ENCODE measurements around the gene NEGR1. TPM values are rescaled to one million over a fixed set of nuclear protein-coding genes. Genes with fewer than 3 reads are reported as not detected.

Gene NEGR1
- total and polyA plus RNA-seq, 2 donors (not counting 3 experiments of a cell fraction or from before 2014, with no cell fraction given), result 6.8 to 21.8 TPM

GRCh38 chr1:71464016-71464415 is 818.3 kb downstream of the NEGR1 start:
- POLR2A ChIA-PET, result interaction anchor here (0.6 kb wide), 1 partner anchor 227 kb away, joined by 3 read pairs; no protein-coding TSS in a partner anchor
- H3K4me2 ChIP-seq (ENCODE audit: insufficient read depth, low read length), result no peak overlapping the region
- dilution Hi-C loops (cut with MboI; ENCODE audit: extremely low pct_ligation_motif_present, low sequenced_read_pairs) (no loop called here), intact Hi-C loops (cut with micrococcal nuclease) (no loop called here)
- H3K9me3 ChIP-seq (replicated peaks; ENCODE audit: control insufficient read depth, insufficient read depth, low read length), result no peaks in the 10 kb centered on the region
- no peaks in the 10 kb centered on the region for H4K20me1 ChIP-seq (replicated peaks; ENCODE audit: control insufficient read depth, extremely low read depth, insufficient read depth, low read length)
- no peak overlapping the region for H3K27ac ChIP-seq (ENCODE audit: insufficient read depth, low read depth, low read length)
- DNase-seq (ENCODE audit: low read depth, low spot score) (no peak), FAIRE-seq (no peak)
- CTCF ChIA-PET, result no interaction called here
- no peaks in the 10 kb centered on the region for H3K9me1 ChIP-seq (replicated peaks; ENCODE audit: control insufficient read depth, extremely low read depth, insufficient read depth, low read length)
- H3K4me3 ChIP-seq (replicated peaks in 1 of 3; ENCODE audit: insufficient read depth in 1 of 3, low read depth in 1 of 3, low read length in 3 of 3), result no peak overlapping the region
- no peaks in the 10 kb centered on the region for H3K36me3 ChIP-seq (ENCODE audit: control insufficient read depth in 2 of 2, extremely low read depth in 1 of 2, insufficient read depth in 2 of 2, low read length in 2 of 2)
- H3K9ac ChIP-seq (replicated peaks; ENCODE audit: extremely low read depth, insufficient read depth, low read length), result no peak overlapping the region
- no peak overlapping the region for H2AFZ ChIP-seq (ENCODE audit: low read depth, low read length)
- BruUV-seq (replicated peaks), result no TSS peak
- H3K27me3 ChIP-seq (ENCODE audit: control insufficient read depth in 2 of 2, insufficient read depth in 2 of 2, low read length in 2 of 2), result no peaks in the 10 kb centered on the region
- H3K4me1 ChIP-seq (ENCODE audit: control insufficient read depth, extremely low read depth, insufficient read depth, low read length), result no peaks in the 10 kb centered on the region
- no peaks in the 10 kb centered on the region for H3K79me2 ChIP-seq (ENCODE audit: control insufficient read depth, insufficient read depth, low read length)
- TF ChIP-seq POLR2AphosphoS5 (IDR thresholded peaks at IDR 0.05; ENCODE audit: insufficient read depth, low read depth, low read length) (no peak), EZH2 (IDR thresholded peaks at IDR 0.05; ENCODE audit: borderline replicate concordance, low read depth, low read length, severe bottlenecking) (no peak), POLR2A (IDR thresholded peaks at IDR 0.05; ENCODE audit: low read depth, low read length) (no peak), MAX (IDR thresholded peaks at IDR 0.05; ENCODE audit: insufficient read depth, insufficient read length) (no peak)

GRCh38 chr1:71463144-71463543 is 819.2 kb downstream of the NEGR1 start:
- TF ChIP-seq, protein P1, sequence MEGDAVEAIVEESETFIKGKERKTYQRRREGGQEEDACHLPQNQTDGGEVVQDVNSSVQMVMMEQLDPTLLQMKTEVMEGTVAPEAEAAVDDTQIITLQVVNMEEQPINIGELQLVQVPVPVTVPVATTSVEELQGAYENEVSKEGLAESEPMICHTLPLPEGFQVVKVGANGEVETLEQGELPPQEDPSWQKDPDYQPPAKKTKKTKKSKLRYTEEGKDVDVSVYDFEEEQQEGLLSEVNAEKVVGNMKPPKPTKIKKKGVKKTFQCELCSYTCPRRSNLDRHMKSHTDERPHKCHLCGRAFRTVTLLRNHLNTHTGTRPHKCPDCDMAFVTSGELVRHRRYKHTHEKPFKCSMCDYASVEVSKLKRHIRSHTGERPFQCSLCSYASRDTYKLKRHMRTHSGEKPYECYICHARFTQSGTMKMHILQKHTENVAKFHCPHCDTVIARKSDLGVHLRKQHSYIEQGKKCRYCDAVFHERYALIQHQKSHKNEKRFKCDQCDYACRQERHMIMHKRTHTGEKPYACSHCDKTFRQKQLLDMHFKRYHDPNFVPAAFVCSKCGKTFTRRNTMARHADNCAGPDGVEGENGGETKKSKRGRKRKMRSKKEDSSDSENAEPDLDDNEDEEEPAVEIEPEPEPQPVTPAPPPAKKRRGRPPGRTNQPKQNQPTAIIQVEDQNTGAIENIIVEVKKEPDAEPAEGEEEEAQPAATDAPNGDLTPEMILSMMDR (IDR thresholded peaks at IDR 0.05; ENCODE audit: extremely low read depth in 1 of 2, insufficient read depth in 1 of 2, low read depth in 1 of 2, low read length in 2 of 2), result no peak
- no peak for TF ChIP-seq POLR2A (IDR thresholded peaks at IDR 0.05; ENCODE audit: low read depth, low read length)
- TF ChIP-seq MYC (IDR thresholded peaks at IDR 0.05; ENCODE audit: low read depth, low read length), result no peak
- TF ChIP-seq JUN (IDR thresholded peaks at IDR 0.05; ENCODE audit: borderline replicate concordance, insufficient read depth, insufficient read length, low read depth), result no peak
- TF ChIP-seq MAX (IDR thresholded peaks at IDR 0.05; ENCODE audit: insufficient read depth, insufficient read length), result no peak
- TF ChIP-seq POLR2AphosphoS5 (IDR thresholded peaks at IDR 0.05; ENCODE audit: insufficient read depth, low read depth, low read length), result no peak
- TF ChIP-seq EZH2 (IDR thresholded peaks at IDR 0.05; ENCODE audit: borderline replicate concordance, low read depth, low read length, severe bottlenecking), result no peak
- no peak for TF ChIP-seq FOS (IDR thresholded peaks at IDR 0.05; ENCODE audit: borderline replicate concordance, insufficient read depth, low read length)
- no peak for TF ChIP-seq GATA2 (IDR thresholded peaks at IDR 0.05; ENCODE audit: insufficient read depth, insufficient read length, low read depth, low read length)
- H3K79me2 ChIP-seq (ENCODE audit: control insufficient read depth, insufficient read depth, low read length), result no peaks in the 10 kb centered on the region
- intact Hi-C loops (cut with micrococcal nuclease), result no loop called here
- FAIRE-seq (no peak), DNase-seq (ENCODE audit: low read depth, low spot score) (no peak)
- H3K4me1 ChIP-seq (ENCODE audit: control insufficient read depth, extremely low read depth, insufficient read depth, low read length), result no peaks in the 10 kb centered on the region
- no peak overlapping the region for H3K4me3 ChIP-seq (replicated peaks in 1 of 3; ENCODE audit: insufficient read depth in 1 of 3, low read depth in 1 of 3, low read length in 3 of 3)
- no peaks in the 10 kb centered on the region for H3K36me3 ChIP-seq (ENCODE audit: control insufficient read depth in 2 of 2, extremely low read depth in 1 of 2, insufficient read depth in 2 of 2, low read length in 2 of 2)
- ChIA-PET CTCF (no interaction called here), POLR2A (interaction anchor here (0.6 kb wide), 1 partner anchor 228 kb away, joined by 3 read pairs; no protein-coding TSS in a partner anchor)
- BruUV-seq (replicated peaks), result no TSS peak
- H3K27me3 ChIP-seq (ENCODE audit: control insufficient read depth in 2 of 2, insufficient read depth in 2 of 2, low read length in 2 of 2), result no peaks in the 10 kb centered on the region
- H4K20me1 ChIP-seq (replicated peaks; ENCODE audit: control insufficient read depth, extremely low read depth, insufficient read depth, low read length), result no peaks in the 10 kb centered on the region
- H3K9me3 ChIP-seq (replicated peaks; ENCODE audit: control insufficient read depth, insufficient read depth, low read length), result no peaks in the 10 kb centered on the region
- no peak overlapping the region for H3K27ac ChIP-seq (ENCODE audit: insufficient read depth, low read depth, low read length)
- no peak overlapping the region for H2AFZ ChIP-seq (ENCODE audit: low read depth, low read length)
- H3K9me1 ChIP-seq (replicated peaks; ENCODE audit: control insufficient read depth, extremely low read depth, insufficient read depth, low read length), result no peaks in the 10 kb centered on the region
- dilution Hi-C loops (cut with MboI; ENCODE audit: extremely low pct_ligation_motif_present, low sequenced_read_pairs), result no loop called here
- H3K4me2 ChIP-seq (ENCODE audit: insufficient read depth, low read length), result no peak overlapping the region
- H3K9ac ChIP-seq (replicated peaks; ENCODE audit: extremely low read depth, insufficient read depth, low read length), result no peak overlapping the region
